Fibroblast of mammary gland (primary cell): ENCODE measurements around the gene RNASE7.
A peak's percentile ranks its signal among the peaks of the same experiment; 100 is the strongest.

ENCODE experiments used
- DNase-seq: peaks from one replicate; pipeline ENCODE4 v3.0.0-alpha.2; 2010; ENCODE audit warnings: low read depth
- H3K4me3 ChIP-seq: 2 replicates; pipeline ENCODE4 v1.5.1; 2011; ENCODE audit warnings: low read depth, mild to moderate bottlenecking, low read length, moderate library complexity; ENCODE audit not compliant: control insufficient read depth
- CTCF ChIP-seq: conservative IDR thresholded peaks from 2 replicates; pipeline ENCODE4 v1.5.1; 2011; ENCODE audit warnings: low read depth, low read length, inconsistent platforms; ENCODE audit not compliant: control insufficient read depth, insufficient read depth

The RNASE7 gene

DNA sequence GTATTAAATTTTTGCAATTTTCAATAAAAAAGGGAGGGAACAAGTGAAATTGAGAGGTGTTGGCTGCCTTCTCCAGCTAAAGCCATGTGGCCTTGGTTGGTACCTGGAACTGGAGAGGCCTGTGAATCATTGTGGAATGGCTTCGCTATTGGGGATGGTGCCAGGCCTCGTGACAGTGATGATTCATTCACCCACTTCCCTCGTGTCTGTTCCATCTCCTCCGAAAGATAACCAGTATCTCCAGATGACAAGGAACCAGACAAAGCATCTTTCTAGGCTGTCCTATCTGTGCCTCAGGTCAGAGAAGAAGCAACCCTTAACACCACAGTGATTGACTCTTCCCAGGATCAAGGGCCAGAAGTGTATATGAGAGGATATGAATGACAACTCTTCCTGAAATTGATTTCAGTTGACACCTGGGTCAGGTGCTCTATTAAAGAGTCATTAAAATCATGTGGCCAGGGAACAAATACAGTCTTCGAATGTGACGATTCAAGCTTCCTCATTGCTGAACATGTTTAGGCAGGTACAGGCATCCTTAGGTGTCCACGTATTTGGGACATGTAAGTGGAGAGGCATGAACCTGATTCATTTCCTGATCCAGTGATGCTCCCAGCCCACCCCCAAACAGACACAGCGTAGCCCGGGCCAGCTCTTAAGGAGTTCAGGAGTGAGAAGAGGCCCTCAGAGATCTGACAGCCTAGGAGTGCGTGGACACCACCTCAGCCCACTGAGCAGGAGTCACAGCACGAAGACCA lies at the start of gene RNASE7:
Gene RNASE7 (plus strand): TSS at position 687 of the 758 bp plus-strand sequence. CDS start 631 bp downstream, outside the sequence.
- DNase-seq: peak; percentile 66
- H3K4me3 ChIP-seq: no peak within 1 kb of the TSS
- TF ChIP-seq CTCF: no peak

- DNase-seq: no peak
- no peak for TF ChIP-seq CTCF
- no peak overlapping the region for H3K4me3 ChIP-seq
Measured at GRCh38 chr14:20996521-20996920, 45.6 kb upstream of the RNASE7 start.

- no peak for TF ChIP-seq CTCF
- no peak overlapping the region for H3K4me3 ChIP-seq
- no peak for DNase-seq
Measured at GRCh38 chr14:20997115-20997514, 45.0 kb upstream of the RNASE7 start.

DNA sequence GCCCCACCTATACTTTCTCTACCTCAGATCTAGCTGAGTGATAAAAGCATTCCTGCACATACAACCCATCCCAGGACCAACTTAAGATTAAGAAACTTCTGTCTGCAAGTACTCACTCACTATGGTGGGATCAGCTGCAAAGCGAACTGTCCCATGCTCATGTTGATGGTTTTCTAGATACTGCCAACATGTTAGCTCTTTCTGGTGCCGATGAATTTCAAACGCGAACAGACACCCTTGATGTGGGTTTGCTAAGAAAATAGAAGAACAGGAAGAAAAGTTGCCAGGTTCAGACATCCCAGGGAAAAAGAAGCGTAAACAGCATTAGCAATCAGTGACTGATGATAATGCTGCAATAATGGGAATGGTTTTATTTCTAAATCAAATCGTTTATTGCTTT lies 44.6 kb upstream of the RNASE7 start:
- TF ChIP-seq CTCF: no peak
- no peak overlapping the region for H3K4me3 ChIP-seq
- DNase-seq: no peak

DNA sequence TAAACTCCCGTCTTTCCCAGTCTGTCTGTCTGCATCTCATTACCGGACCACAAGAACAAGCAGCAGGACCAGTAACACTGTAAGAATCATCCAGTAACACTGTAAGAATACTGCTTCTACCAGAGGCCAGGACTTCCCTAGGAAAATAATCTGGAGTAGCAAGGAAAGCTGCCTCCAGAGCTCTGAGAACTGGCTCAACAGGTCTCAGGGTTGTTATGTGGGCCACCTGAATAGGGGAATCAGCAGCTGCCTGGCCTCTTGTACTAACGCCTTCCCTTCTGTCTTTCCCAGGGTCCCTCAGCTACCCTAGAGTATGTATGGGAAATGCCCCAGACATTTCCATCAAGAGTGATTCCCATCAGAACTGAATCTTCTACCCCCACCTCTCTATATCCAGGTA lies 44.0 kb upstream of the RNASE7 start:
- H3K4me3 ChIP-seq: no peak overlapping the region
- no peak for DNase-seq
- no peak for TF ChIP-seq CTCF

- no peak within 1 kb of the TSS for H3K4me3 ChIP-seq
- no peak for TF ChIP-seq CTCF
- peak; percentile 80 for DNase-seq
Measured at GRCh38 chr14:20998674-20999366, 43.3 kb upstream of the RNASE7 start, which contains the start of gene SLC39A2. Gene SLC39A2 (plus strand): TSS chr14:20999293. CDS start chr14:20999447, 154 bp downstream.

GRCh38 chr14:20999591-20999990 lies 42.6 kb upstream of the RNASE7 start:
- DNase-seq: no peak
- H3K4me3 ChIP-seq: no peak overlapping the region
- TF ChIP-seq CTCF: no peak
